Measurements from ENCODE around the gene GNA14. TPM values are rescaled to one million over a fixed set of nuclear protein-coding genes. Genes with fewer than 3 reads are reported as not detected.

GNA14 gene
- total and polyA plus RNA-seq, 2 donors (not counting 3 experiments of a cell fraction or from before 2014, with no cell fraction given), result 2.1 to 3.3 TPM

GRCh38 chr9:77640741-77641580 lies 7.2 kb downstream of the GNA14 start:
- FAIRE-seq (no peak), DNase-seq (ENCODE audit: low read depth, low spot score) (no peak)
- dilution Hi-C loops (cut with MboI; ENCODE audit: extremely low pct_ligation_motif_present, low sequenced_read_pairs) (no loop called here), intact Hi-C loops (cut with micrococcal nuclease) (loop anchor here (10.0 kb wide), 2 partner anchors 346 to 484 kb away; no protein-coding TSS in a partner anchor)
- Histone ChIP-seq H2AFZ (ENCODE audit: low read depth, low read length) (no peak overlapping the region), H3K79me2 (ENCODE audit: control insufficient read depth, insufficient read depth, low read length) (no peaks in the 10 kb centered on the region), H3K27me3 (ENCODE audit: control insufficient read depth in 2 of 2, insufficient read depth in 2 of 2, low read length in 2 of 2) (peaks cover 0 to 4% of the 10 kb centered on the region in 2 experiments), H3K4me2 (ENCODE audit: insufficient read depth, low read length) (no peak overlapping the region), H3K4me1 (ENCODE audit: control insufficient read depth, extremely low read depth, insufficient read depth, low read length) (no peaks in the 10 kb centered on the region), H3K9me3 (replicated peaks; ENCODE audit: control insufficient read depth, insufficient read depth, low read length) (no peaks in the 10 kb centered on the region), H3K9me1 (replicated peaks; ENCODE audit: control insufficient read depth, extremely low read depth, insufficient read depth, low read length) (no peaks in the 10 kb centered on the region), H3K9ac (replicated peaks; ENCODE audit: extremely low read depth, insufficient read depth, low read length) (no peak overlapping the region), H3K27ac (ENCODE audit: insufficient read depth, low read depth, low read length) (no peak overlapping the region), H3K4me3 (replicated peaks in 1 of 3; ENCODE audit: insufficient read depth in 1 of 3, low read depth in 1 of 3, low read length in 3 of 3) (no peak overlapping the region), H3K36me3 (ENCODE audit: control insufficient read depth in 2 of 2, extremely low read depth in 1 of 2, insufficient read depth in 2 of 2, low read length in 2 of 2) (no peaks in the 10 kb centered on the region), H4K20me1 (replicated peaks; ENCODE audit: control insufficient read depth, extremely low read depth, insufficient read depth, low read length) (no peaks in the 10 kb centered on the region)
- CTCF ChIA-PET, result interaction anchor here (0.7 to 1.4 kb wide), 2 partner anchors 9 to 55 kb away, joined by 3 to 5 read pairs; no protein-coding TSS in a partner anchor
- no peak for TF ChIP-seq POLR2AphosphoS5 (IDR thresholded peaks at IDR 0.05; ENCODE audit: insufficient read depth, low read depth, low read length)
- no peak for TF ChIP-seq MYC (IDR thresholded peaks at IDR 0.05; ENCODE audit: low read depth, low read length)
- no peak for TF ChIP-seq GATA2 (IDR thresholded peaks at IDR 0.05; ENCODE audit: insufficient read depth, insufficient read length, low read depth, low read length)
- TF ChIP-seq JUN (IDR thresholded peaks at IDR 0.05; ENCODE audit: borderline replicate concordance, insufficient read depth, insufficient read length, low read depth), result no peak
- no peak for TF ChIP-seq POLR2A (IDR thresholded peaks at IDR 0.05; ENCODE audit: low read depth, low read length)
- no peak for TF ChIP-seq MAX (IDR thresholded peaks at IDR 0.05; ENCODE audit: insufficient read depth, insufficient read length)
- no peak for TF ChIP-seq EZH2 (IDR thresholded peaks at IDR 0.05; ENCODE audit: borderline replicate concordance, low read depth, low read length, severe bottlenecking)
- TF ChIP-seq FOS (IDR thresholded peaks at IDR 0.05; ENCODE audit: borderline replicate concordance, insufficient read depth, low read length), result no peak
- no peak for TF ChIP-seq CTCF (IDR thresholded peaks at IDR 0.05; ENCODE audit: extremely low read depth in 1 of 2, insufficient read depth in 1 of 2, low read depth in 1 of 2, low read length in 2 of 2)
- BruUV-seq (replicated peaks), result no TSS peak
- POLR2A ChIA-PET, result no interaction called here
